Activated naive CD4-positive, alpha-beta T cell treated with anti-CD3 and anti-CD28 coated beads, Interleukin-2, amount 50 U/mL, for 24 hours (primary cell): ENCODE measurements around the gene SP140.
"Not testable (repeated sequence)": the region's sequence is repeated elsewhere in the genome, so short reads cannot be mapped to it uniquely, and the experiment has no call there.

ENCODE experiments used
- H3K27ac Mint-ChIP-seq: one replicate; pipeline ENCODE4 v1.8.0; 2021; ENCODE audit warnings: mild to moderate bottlenecking, mixed read lengths
- H3K27me3 Mint-ChIP-seq: one replicate; pipeline ENCODE4 v1.8.0; 2021; ENCODE audit warnings: mixed read lengths
- H3K36me3 Mint-ChIP-seq: one replicate; pipeline ENCODE4 v1.8.0; 2021; ENCODE audit warnings: mixed read lengths
- H3K4me1 Mint-ChIP-seq: one replicate; pipeline ENCODE4 v1.8.0; 2021; ENCODE audit warnings: mixed read lengths
- H3K4me3 Mint-ChIP-seq: one replicate; pipeline ENCODE4 v1.8.0; 2021; ENCODE audit warnings: mild to moderate bottlenecking, mixed read lengths
- H3K9me3 Mint-ChIP-seq: one replicate; pipeline ENCODE4 v1.8.0; 2021; ENCODE audit warnings: mixed read lengths

SP140 gene

GRCh38 chr2:230254152-230254881 lies 28.8 kb downstream of the SP140 start:
- Mint-ChIP-seq H3K9me3 (no peaks in the 10 kb centered on the region), H3K36me3 (peaks cover 10% of the 10 kb centered on the region), H3K27ac (no peak overlapping the region), H3K4me3 (no peak overlapping the region), H3K4me1 (peaks cover 9% of the 10 kb centered on the region), H3K27me3 (no peaks in the 10 kb centered on the region)

- Mint-ChIP-seq H3K27ac (peak overlapping the region; percentile 48), H3K36me3 (peaks cover 28% of the 10 kb centered on the region), H3K27me3 (no peaks in the 10 kb centered on the region), H3K9me3 (peaks cover 9% of the 10 kb centered on the region), H3K4me1 (peaks cover 29% of the 10 kb centered on the region), H3K4me3 (no peak overlapping the region)
Observed at GRCh38 chr2:230256733-230257332, 31.3 kb downstream of the SP140 start.

- no peak overlapping the region for H3K4me3 Mint-ChIP-seq
- H3K4me1 Mint-ChIP-seq = peaks cover 45% of the 10 kb centered on the region
- no peaks in the 10 kb centered on the region for H3K27me3 Mint-ChIP-seq
- H3K9me3 Mint-ChIP-seq = peaks cover 9% of the 10 kb centered on the region
- H3K36me3 Mint-ChIP-seq = peaks cover 33% of the 10 kb centered on the region
- H3K27ac Mint-ChIP-seq = no peak overlapping the region
Observed at GRCh38 chr2:230258483-230258882, 32.9 kb downstream of the SP140 start.

GRCh38 chr2:230262246-230262645 lies 36.7 kb downstream of the SP140 start:
- H3K4me3 Mint-ChIP-seq = peak overlapping the region; percentile 71
- peaks cover 52% of the 10 kb centered on the region for H3K4me1 Mint-ChIP-seq
- H3K27me3 Mint-ChIP-seq = no peaks in the 10 kb centered on the region
- H3K27ac Mint-ChIP-seq = peak overlapping the region; percentile 44
- H3K36me3 Mint-ChIP-seq = peaks cover 41% of the 10 kb centered on the region
- peaks cover 9% of the 10 kb centered on the region for H3K9me3 Mint-ChIP-seq

- peaks cover 47% of the 10 kb centered on the region for H3K36me3 Mint-ChIP-seq
- not testable (repeated sequence) for H3K27me3 Mint-ChIP-seq, H3K4me3 Mint-ChIP-seq, H3K27ac Mint-ChIP-seq, H3K9me3 Mint-ChIP-seq
- H3K4me1 Mint-ChIP-seq = peaks cover 58% of the 10 kb centered on the region
Observed at GRCh38 chr2:230264945-230265344, 39.4 kb downstream of the SP140 start.

- Mint-ChIP-seq H3K27me3 (no peaks in the 10 kb centered on the region), H3K36me3 (peaks cover 50% of the 10 kb centered on the region)
Observed at GRCh38 chr2:230266638-230267037, 41.1 kb downstream of the SP140 start.

GRCh38 chr2:230267059-230267458 lies 41.5 kb downstream of the SP140 start:
- peaks cover 51% of the 10 kb centered on the region for H3K36me3 Mint-ChIP-seq
- no peaks in the 10 kb centered on the region for H3K27me3 Mint-ChIP-seq
- H3K9me3 Mint-ChIP-seq = peaks cover 5% of the 10 kb centered on the region
- H3K4me1 Mint-ChIP-seq = peaks cover 36% of the 10 kb centered on the region
- no peak overlapping the region for H3K4me3 Mint-ChIP-seq
- H3K27ac Mint-ChIP-seq = no peak overlapping the region

More at GRCh38 chr2:230266638-230267037, 41.1 kb downstream of the SP140 start:
- peaks cover 5% of the 10 kb centered on the region for H3K9me3 Mint-ChIP-seq
- peak overlapping the region; percentile 31 for H3K27ac Mint-ChIP-seq
- no peak overlapping the region for H3K4me3 Mint-ChIP-seq
- H3K4me1 Mint-ChIP-seq = peaks cover 41% of the 10 kb centered on the region

- peaks cover 53% of the 10 kb centered on the region for H3K36me3 Mint-ChIP-seq
- peaks cover 31% of the 10 kb centered on the region for H3K4me1 Mint-ChIP-seq
- no peak overlapping the region for H3K27ac Mint-ChIP-seq
- H3K9me3 Mint-ChIP-seq = peaks cover 8% of the 10 kb centered on the region
- H3K27me3 Mint-ChIP-seq = no peaks in the 10 kb centered on the region
- H3K4me3 Mint-ChIP-seq = no peak overlapping the region
Observed at GRCh38 chr2:230267556-230267955, 42.0 kb downstream of the SP140 start.

- peaks cover 9% of the 10 kb centered on the region for H3K9me3 Mint-ChIP-seq
- peaks cover 60% of the 10 kb centered on the region for H3K36me3 Mint-ChIP-seq
- H3K4me3 Mint-ChIP-seq = no peak overlapping the region
- no peak overlapping the region for H3K27ac Mint-ChIP-seq
- no peaks in the 10 kb centered on the region for H3K27me3 Mint-ChIP-seq
- peaks cover 20% of the 10 kb centered on the region for H3K4me1 Mint-ChIP-seq
Observed at GRCh38 chr2:230268606-230269243, 43.2 kb downstream of the SP140 start.

GRCh38 chr2:230269715-230270114 lies 44.2 kb downstream of the SP140 start:
- Mint-ChIP-seq H3K27ac (no peak overlapping the region), H3K9me3 (peaks cover 9% of the 10 kb centered on the region), H3K4me3 (no peak overlapping the region), H3K27me3 (no peaks in the 10 kb centered on the region), H3K36me3 (peaks cover 59% of the 10 kb centered on the region), H3K4me1 (peaks cover 10% of the 10 kb centered on the region)

- Mint-ChIP-seq H3K9me3 (no peaks in the 10 kb centered on the region), H3K4me1 (peaks cover 2% of the 10 kb centered on the region), H3K27me3 (no peaks in the 10 kb centered on the region), H3K27ac (no peak overlapping the region), H3K4me3 (no peak overlapping the region), H3K36me3 (peaks cover 35% of the 10 kb centered on the region)
Observed at GRCh38 chr2:230282936-230283335, 57.4 kb downstream of the SP140 start.

GRCh38 chr2:230286048-230286447 lies 60.5 kb downstream of the SP140 start:
- peaks cover 8% of the 10 kb centered on the region for H3K4me1 Mint-ChIP-seq
- no peak overlapping the region for H3K4me3 Mint-ChIP-seq
- peak overlapping the region; percentile 11 for H3K27ac Mint-ChIP-seq
- H3K27me3 Mint-ChIP-seq = no peaks in the 10 kb centered on the region
- peaks cover 46% of the 10 kb centered on the region for H3K36me3 Mint-ChIP-seq
- no peaks in the 10 kb centered on the region for H3K9me3 Mint-ChIP-seq

GRCh38 chr2:230289311-230289710 lies 63.8 kb downstream of the SP140 start:
- not testable (repeated sequence) for H3K9me3 Mint-ChIP-seq, H3K4me3 Mint-ChIP-seq, H3K27ac Mint-ChIP-seq, H3K27me3 Mint-ChIP-seq, H3K4me1 Mint-ChIP-seq
- peaks cover 66% of the 10 kb centered on the region for H3K36me3 Mint-ChIP-seq

GRCh38 chr2:230295192-230295591 lies 69.7 kb downstream of the SP140 start:
- no peaks in the 10 kb centered on the region for H3K9me3 Mint-ChIP-seq
- peaks cover 72% of the 10 kb centered on the region for H3K36me3 Mint-ChIP-seq
- H3K27me3 Mint-ChIP-seq = no peaks in the 10 kb centered on the region
- no peak overlapping the region for H3K4me3 Mint-ChIP-seq
- no peaks in the 10 kb centered on the region for H3K4me1 Mint-ChIP-seq
- H3K27ac Mint-ChIP-seq = no peak overlapping the region

GRCh38 chr2:230296917-230297316 lies 71.4 kb downstream of the SP140 start:
- H3K27ac Mint-ChIP-seq = no peak overlapping the region
- no peaks in the 10 kb centered on the region for H3K27me3 Mint-ChIP-seq
- peaks cover 4% of the 10 kb centered on the region for H3K4me1 Mint-ChIP-seq
- no peak overlapping the region for H3K4me3 Mint-ChIP-seq
- H3K36me3 Mint-ChIP-seq = peaks cover 70% of the 10 kb centered on the region
- H3K9me3 Mint-ChIP-seq = no peaks in the 10 kb centered on the region

- Mint-ChIP-seq H3K4me3 (no peak overlapping the region), H3K27me3 (no peaks in the 10 kb centered on the region), H3K9me3 (peaks cover 9% of the 10 kb centered on the region), H3K4me1 (peaks cover 4% of the 10 kb centered on the region), H3K36me3 (peaks cover 62% of the 10 kb centered on the region), H3K27ac (no peak overlapping the region)
Observed at GRCh38 chr2:230299618-230300017, 74.1 kb downstream of the SP140 start.
